ENCODE data around the gene AHI1. TPM values are rescaled to one million over a fixed set of nuclear protein-coding genes. Genes with fewer than 3 reads are reported as not detected.

Gene AHI1
- total and polyA plus RNA-seq, 11 donors: 5.7 to 17.1 (median 10.3) TPM

- intact Hi-C loops (cut with DNase I): no loop called here
These were observed 220.1 kb downstream of the AHI1 start for GRCh38 chr6:135277422-135277821.

GRCh38 chr6:135274561-135275293 lies 222.8 kb downstream of the AHI1 start:
- Histone ChIP-seq H3K27me3 (peaks cover 0 to 9% (median 0%) of the 10 kb centered on the region in 9 donors), H3K4me3 (no peak overlapping the region), H3K27ac (no peak overlapping the region), H3K9me3 (no peaks in the 10 kb centered on the region), H3K4me1 (peaks cover 0 to 5% (median 0%) of the 10 kb centered on the region in 12 donors), H3K36me3 (no peaks in the 10 kb centered on the region)
- TF ChIP-seq, protein P1, sequence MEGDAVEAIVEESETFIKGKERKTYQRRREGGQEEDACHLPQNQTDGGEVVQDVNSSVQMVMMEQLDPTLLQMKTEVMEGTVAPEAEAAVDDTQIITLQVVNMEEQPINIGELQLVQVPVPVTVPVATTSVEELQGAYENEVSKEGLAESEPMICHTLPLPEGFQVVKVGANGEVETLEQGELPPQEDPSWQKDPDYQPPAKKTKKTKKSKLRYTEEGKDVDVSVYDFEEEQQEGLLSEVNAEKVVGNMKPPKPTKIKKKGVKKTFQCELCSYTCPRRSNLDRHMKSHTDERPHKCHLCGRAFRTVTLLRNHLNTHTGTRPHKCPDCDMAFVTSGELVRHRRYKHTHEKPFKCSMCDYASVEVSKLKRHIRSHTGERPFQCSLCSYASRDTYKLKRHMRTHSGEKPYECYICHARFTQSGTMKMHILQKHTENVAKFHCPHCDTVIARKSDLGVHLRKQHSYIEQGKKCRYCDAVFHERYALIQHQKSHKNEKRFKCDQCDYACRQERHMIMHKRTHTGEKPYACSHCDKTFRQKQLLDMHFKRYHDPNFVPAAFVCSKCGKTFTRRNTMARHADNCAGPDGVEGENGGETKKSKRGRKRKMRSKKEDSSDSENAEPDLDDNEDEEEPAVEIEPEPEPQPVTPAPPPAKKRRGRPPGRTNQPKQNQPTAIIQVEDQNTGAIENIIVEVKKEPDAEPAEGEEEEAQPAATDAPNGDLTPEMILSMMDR (IDR thresholded peaks at IDR 0.05): no peak
- no peak for TF ChIP-seq POLR2A (IDR thresholded peaks at IDR 0.05)
- intact Hi-C loops (cut with DNase I): no loop called here
- ATAC-seq (no peak), DNase-seq (no peak)
- WGBS, 4 donors: 58 to 65% (median 60%) methylated on average over 5 of the region's 5 CpGs

More at GRCh38 chr6:135277422-135277821, 220.1 kb downstream of the AHI1 start:
- Histone ChIP-seq H3K36me3 (no peaks in the 10 kb centered on the region), H3K9me3 (no peaks in the 10 kb centered on the region), H3K27ac (no peak overlapping the region), H3K4me3 (no peak overlapping the region), H3K27me3 (peaks cover 0 to 9% (median 0%) of the 10 kb centered on the region in 9 donors), H3K4me1 (peaks cover 0 to 7% (median 0%) of the 10 kb centered on the region in 12 donors)
- TF ChIP-seq, protein P1 (IDR thresholded peaks at IDR 0.05): no peak
- TF ChIP-seq POLR2A (IDR thresholded peaks at IDR 0.05): no peak
- WGBS, 4 donors: 90 to 95% (median 92%) methylated on average over 6 of the region's 6 CpGs
- ATAC-seq: no peak
- no peak for DNase-seq

DNA sequence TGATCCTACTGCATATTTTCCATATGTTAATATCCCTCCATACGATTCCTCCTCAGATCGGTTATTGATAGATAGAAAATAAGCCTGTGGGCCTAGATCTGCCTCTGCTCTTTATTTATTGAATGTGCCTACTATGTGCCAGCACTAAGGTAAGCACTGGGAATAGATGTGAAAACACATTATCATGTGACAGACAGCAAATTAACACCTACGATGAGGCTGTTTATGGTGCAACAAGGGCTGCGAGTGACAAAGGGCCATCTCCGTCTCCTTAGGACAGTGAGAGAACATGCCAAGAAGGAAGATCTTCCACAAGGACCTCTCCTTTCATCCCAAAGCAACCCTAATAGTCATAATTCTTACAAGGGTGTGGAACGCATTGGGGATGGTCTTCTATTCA lies 225.9 kb downstream of the AHI1 start:
- peaks cover 0 to 7% (median 0%) of the 10 kb centered on the region in 12 donors for H3K4me1 ChIP-seq
- no peak for TF ChIP-seq POLR2A (IDR thresholded peaks at IDR 0.05)
- DNase-seq (no peak), ATAC-seq (no peak)
- peaks cover 0 to 9% (median 0%) of the 10 kb centered on the region in 9 donors for H3K27me3 ChIP-seq
- H3K27ac ChIP-seq: no peak overlapping the region
- intact Hi-C loops (cut with DNase I): no loop called here
- no peaks in the 10 kb centered on the region for H3K9me3 ChIP-seq
- H3K4me3 ChIP-seq: no peak overlapping the region
- no peaks in the 10 kb centered on the region for H3K36me3 ChIP-seq
- 81 to 89% (median 86%) methylated on average over 6 of the region's 6 CpGs for WGBS, 4 donors

DNA sequence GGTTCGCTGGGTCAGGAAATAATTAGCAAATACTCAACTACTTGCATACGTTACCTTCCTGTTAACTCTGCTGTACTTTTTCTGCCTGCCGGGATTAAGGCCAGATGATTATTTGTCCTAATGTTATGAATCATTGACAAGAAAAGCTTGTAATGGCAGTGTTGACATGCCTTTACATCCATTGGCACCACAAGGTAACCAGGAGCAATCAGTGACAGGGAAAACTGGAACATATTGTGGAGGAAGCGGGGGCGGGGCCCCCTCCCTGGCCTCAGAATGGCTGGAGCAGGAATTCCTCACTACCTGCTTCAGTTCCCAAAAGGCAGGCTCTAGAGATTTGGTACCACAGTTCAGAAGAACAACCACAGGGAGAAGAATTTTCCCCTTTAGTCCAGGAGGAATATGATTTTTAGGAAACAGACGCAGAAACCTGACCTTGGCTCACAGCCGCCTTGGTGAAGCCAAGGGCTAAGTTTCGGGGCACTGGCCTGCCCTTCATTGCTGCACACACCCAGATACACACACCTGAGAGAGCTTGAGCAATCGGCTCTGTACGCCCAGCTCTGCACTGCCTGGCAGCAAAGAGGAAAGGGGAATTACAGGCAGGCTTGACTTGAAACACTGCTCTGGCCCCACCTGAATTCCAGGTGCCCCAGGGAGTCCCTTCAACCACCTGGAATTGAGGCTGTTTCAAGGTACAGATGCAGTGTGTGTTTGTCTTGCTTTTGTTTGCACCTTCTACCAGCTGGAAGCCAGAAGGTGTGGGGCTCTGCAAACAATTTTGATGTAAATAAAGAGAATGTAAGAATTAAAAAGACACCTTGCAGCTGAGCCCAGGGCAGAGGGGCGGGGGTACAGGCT lies 226.6 kb downstream of the AHI1 start:
- TF ChIP-seq, protein P1 (IDR thresholded peaks at IDR 0.05): no peak
- TF ChIP-seq POLR2A (IDR thresholded peaks at IDR 0.05): no peak
- Histone ChIP-seq H3K27ac (no peak overlapping the region), H3K9me3 (no peaks in the 10 kb centered on the region), H3K36me3 (no peaks in the 10 kb centered on the region), H3K27me3 (peaks cover 0 to 9% (median 0%) of the 10 kb centered on the region in 9 donors), H3K4me1 (peaks cover 0 to 7% (median 0%) of the 10 kb centered on the region in 12 donors), H3K4me3 (no peak overlapping the region)
- intact Hi-C loops (cut with DNase I): no loop called here
- DNase-seq (no peak), ATAC-seq (no peak)
- 63 to 68% (median 64%) methylated on average over 10 to 11 of the region's 11 CpGs for WGBS, 4 donors

Measured in heart left ventricle (tissue), 16 donors.